Neural cell (in vitro differentiated cells): ENCODE data around the gene SULT1A3.

Experiments used
- CTCF ChIP-seq: fragments of 450-650 bp; IDR thresholded peaks from 2 replicates; pipeline ENCODE4 v1.5.1; 2014; ENCODE audit warnings: antibody characterized with exemption, mild to moderate bottlenecking, moderate library complexity; ENCODE audit not compliant: poor library complexity, severe bottlenecking
- EP300 ChIP-seq: fragments of 450-650 bp; conservative IDR thresholded peaks from 2 replicates; pipeline ENCODE4 v1.6.1; 2014; ENCODE audit warnings: antibody characterized with exemption, mild to moderate bottlenecking, moderate library complexity; ENCODE audit not compliant: poor library complexity, severe bottlenecking
- EZH2 ChIP-seq: fragments of 200-600, 300-800 bp; shearing (Covaris generic), sonication (generic); IDR thresholded peaks from 2 replicates; pipeline ENCODE4 v1.6.1; 2014; ENCODE audit warnings: antibody characterized with exemption, low read length, borderline replicate concordance, mild to moderate bottlenecking; ENCODE audit not compliant: insufficient read depth, poor library complexity, severe bottlenecking
- POLR2AphosphoS5 ChIP-seq: IDR thresholded peaks from 2 replicates; pipeline ENCODE4 v1.6.1; 2012
- REST ChIP-seq: IDR thresholded peaks from 2 replicates; pipeline ENCODE4 v1.6.1; 2012; ENCODE audit warnings: borderline replicate concordance
- TAF1 ChIP-seq: IDR thresholded peaks from 2 replicates; pipeline ENCODE4 v1.6.1; 2012; ENCODE audit warnings: low read depth

- no peak for TF ChIP-seq TAF1
- no peak for TF ChIP-seq REST
- no peak for TF ChIP-seq EZH2
- no peak for TF ChIP-seq POLR2AphosphoS5
- no peak for TF ChIP-seq EP300
- no peak for TF ChIP-seq CTCF
Observed at GRCh38 chr16:30186444-30186781, 12.6 kb upstream of the SULT1A3 start.
